A673 (cell line): Measurements from ENCODE around the gene DDR1.

Experiments
- EZH2 ChIP-seq: fragments of 200-600 bp; sonication (generic); IDR thresholded peaks from 2 replicates; pipeline ENCODE4 v1.6.1; 2017; ENCODE audit warnings: borderline replicate concordance, low read depth, mild to moderate bottlenecking, mixed read lengths, antibody characterized with exemption, low read length; ENCODE audit not compliant: poor library complexity, severe bottlenecking
- TF ChIP-seq, protein P1 (sequence below): fragments of 300-800, 200-600 bp; sonication (generic); conservative IDR thresholded peaks from 2 replicates; pipeline ENCODE4 v1.5.1; 2017; ENCODE audit warnings: low read depth, mild to moderate bottlenecking, antibody characterized with exemption, low read length, moderate library complexity, mixed read lengths

DNA sequence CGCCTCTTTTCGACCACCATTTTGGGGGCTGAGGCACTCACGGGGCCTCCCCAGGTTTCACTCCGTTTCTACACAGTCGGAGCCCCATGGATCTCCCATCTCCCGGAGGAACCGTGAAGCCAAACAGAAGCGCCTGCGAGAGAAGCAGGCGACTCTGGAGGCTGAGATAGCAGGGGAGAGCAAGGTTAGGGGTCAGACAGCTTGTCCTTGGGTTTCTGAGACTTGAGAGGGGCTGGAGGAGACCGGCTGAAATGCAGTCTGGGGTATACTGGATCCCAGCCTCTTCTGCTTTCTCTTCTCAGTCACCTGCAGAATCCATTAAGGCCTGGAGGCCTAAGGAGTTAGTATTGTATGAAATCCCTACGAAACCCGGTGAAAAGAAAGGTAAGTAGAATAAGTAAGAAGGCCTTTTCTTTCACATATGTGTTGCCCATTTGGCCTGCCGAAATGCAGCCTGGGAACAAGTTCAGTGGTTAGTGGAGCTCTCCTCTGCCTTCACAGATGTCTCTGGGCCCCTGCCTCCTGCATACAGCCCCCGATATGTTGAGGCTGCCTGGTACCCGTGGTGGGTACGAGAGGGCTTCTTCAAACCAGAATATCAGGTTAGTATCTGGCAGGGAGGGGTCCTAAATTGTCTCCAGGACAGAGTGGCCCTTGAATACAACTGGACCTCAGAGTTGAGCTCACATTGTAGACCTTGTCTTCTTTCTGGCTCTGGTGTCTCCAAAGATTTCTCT, 30.7 kb downstream of the DDR1 start:
- TF ChIP-seq, protein P1, sequence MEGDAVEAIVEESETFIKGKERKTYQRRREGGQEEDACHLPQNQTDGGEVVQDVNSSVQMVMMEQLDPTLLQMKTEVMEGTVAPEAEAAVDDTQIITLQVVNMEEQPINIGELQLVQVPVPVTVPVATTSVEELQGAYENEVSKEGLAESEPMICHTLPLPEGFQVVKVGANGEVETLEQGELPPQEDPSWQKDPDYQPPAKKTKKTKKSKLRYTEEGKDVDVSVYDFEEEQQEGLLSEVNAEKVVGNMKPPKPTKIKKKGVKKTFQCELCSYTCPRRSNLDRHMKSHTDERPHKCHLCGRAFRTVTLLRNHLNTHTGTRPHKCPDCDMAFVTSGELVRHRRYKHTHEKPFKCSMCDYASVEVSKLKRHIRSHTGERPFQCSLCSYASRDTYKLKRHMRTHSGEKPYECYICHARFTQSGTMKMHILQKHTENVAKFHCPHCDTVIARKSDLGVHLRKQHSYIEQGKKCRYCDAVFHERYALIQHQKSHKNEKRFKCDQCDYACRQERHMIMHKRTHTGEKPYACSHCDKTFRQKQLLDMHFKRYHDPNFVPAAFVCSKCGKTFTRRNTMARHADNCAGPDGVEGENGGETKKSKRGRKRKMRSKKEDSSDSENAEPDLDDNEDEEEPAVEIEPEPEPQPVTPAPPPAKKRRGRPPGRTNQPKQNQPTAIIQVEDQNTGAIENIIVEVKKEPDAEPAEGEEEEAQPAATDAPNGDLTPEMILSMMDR: no peak
- TF ChIP-seq EZH2: no peak
